Sigmoid colon (tissue), 3 donors: ENCODE results near the gene CNOT11.

Experiments used
- POLR2A ChIP-seq, 2 donors: fragments of 450-650 bp; IDR thresholded peaks; one replicate each; pipeline ENCODE4 v1.6.1; 2016; ENCODE audit warnings: antibody characterized with exemption in 2 of 2, mild to moderate bottlenecking in 2 of 2, moderate library complexity in 2 of 2
- TF ChIP-seq, protein P1 (sequence below), 4 experiments: fragments of 450-650 bp in 3 of 4; fragments of 200-600 bp in 1 of 4; IDR thresholded peaks; one replicate each; pipeline ENCODE4 v1.5.1; 2016 to 2019; ENCODE audit warnings: antibody characterized with exemption in 4 of 4, mild to moderate bottlenecking in 3 of 4, moderate library complexity in 2 of 4

DNA sequence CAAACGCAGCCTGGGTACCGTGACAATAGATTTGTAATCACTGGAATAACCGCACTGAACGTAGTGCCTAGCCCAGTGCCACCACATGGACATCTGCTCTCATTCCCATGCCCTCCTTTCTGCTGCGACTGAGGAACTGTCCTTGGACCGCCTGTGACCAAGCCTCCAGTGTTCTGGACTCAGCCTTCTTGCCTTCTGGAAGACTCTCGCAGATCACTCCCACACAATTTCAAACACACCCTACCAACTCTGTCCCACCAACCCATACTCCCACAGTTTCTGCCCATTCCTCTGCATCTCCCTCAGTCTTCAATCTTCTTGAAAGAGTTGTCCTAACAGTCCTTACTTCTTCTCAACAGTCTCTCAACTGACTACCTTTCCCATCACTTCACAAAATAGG is 53.7 kb downstream of the CNOT11 start:
- no peak for TF ChIP-seq POLR2A (IDR thresholded peaks at IDR 0.05)
- TF ChIP-seq, protein P1, sequence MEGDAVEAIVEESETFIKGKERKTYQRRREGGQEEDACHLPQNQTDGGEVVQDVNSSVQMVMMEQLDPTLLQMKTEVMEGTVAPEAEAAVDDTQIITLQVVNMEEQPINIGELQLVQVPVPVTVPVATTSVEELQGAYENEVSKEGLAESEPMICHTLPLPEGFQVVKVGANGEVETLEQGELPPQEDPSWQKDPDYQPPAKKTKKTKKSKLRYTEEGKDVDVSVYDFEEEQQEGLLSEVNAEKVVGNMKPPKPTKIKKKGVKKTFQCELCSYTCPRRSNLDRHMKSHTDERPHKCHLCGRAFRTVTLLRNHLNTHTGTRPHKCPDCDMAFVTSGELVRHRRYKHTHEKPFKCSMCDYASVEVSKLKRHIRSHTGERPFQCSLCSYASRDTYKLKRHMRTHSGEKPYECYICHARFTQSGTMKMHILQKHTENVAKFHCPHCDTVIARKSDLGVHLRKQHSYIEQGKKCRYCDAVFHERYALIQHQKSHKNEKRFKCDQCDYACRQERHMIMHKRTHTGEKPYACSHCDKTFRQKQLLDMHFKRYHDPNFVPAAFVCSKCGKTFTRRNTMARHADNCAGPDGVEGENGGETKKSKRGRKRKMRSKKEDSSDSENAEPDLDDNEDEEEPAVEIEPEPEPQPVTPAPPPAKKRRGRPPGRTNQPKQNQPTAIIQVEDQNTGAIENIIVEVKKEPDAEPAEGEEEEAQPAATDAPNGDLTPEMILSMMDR (IDR thresholded peaks at IDR 0.05) = no peak
